OCI-LY3 (cell line): ENCODE results near the gene SND1.

Experiments
- EZH2phosphoT487 ChIP-seq: fragments of 200-600 bp; shearing (Covaris generic); IDR thresholded peaks from 2 replicates; pipeline ENCODE4 v1.6.1; 2018; ENCODE audit warnings: antibody characterized with exemption, mixed run types, low read depth
- TF ChIP-seq, protein P1 (sequence below): fragments of 200-600, 300-600 bp; sonication (generic); IDR thresholded peaks from 2 replicates; pipeline ENCODE4 v1.5.1; 2014; ENCODE audit warnings: antibody characterized with exemption, low read length, low read depth

DNA sequence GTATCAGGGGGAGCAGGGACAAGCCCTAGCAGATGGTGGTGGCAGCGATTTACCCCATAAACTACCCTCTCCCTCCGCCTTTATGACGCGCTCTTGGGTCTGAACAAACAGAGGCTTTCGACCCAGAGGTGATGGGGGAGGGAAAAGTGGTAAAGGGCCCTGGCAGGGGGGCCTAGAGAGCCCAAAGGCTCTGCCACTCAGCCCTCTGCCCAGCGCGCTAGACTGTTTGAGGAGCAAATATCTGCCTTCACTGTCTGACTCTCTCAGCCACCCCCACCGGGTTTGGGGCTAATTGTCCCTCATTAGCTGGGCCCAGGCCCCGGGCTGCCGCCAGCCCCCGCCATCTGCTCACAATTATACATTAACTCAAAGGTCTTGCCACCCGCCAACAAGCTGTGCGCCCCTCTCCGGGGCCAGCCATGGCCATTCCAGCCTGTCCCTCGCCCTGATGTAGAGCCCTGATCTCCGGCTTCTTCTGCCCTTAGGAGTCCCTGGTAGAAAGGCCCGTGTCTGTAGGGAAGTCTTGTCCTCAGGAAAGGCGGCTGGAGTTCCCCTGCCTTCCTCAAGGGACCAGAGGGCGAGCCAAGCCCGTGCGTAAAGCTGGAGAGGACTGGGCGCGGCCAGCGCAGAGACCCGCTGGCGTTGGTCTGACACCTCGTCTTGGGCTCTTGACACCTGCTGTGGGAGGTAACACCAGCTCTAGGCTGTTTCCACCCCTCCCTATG lies 32.2 kb upstream of the SND1 start:
- TF ChIP-seq, protein P1, sequence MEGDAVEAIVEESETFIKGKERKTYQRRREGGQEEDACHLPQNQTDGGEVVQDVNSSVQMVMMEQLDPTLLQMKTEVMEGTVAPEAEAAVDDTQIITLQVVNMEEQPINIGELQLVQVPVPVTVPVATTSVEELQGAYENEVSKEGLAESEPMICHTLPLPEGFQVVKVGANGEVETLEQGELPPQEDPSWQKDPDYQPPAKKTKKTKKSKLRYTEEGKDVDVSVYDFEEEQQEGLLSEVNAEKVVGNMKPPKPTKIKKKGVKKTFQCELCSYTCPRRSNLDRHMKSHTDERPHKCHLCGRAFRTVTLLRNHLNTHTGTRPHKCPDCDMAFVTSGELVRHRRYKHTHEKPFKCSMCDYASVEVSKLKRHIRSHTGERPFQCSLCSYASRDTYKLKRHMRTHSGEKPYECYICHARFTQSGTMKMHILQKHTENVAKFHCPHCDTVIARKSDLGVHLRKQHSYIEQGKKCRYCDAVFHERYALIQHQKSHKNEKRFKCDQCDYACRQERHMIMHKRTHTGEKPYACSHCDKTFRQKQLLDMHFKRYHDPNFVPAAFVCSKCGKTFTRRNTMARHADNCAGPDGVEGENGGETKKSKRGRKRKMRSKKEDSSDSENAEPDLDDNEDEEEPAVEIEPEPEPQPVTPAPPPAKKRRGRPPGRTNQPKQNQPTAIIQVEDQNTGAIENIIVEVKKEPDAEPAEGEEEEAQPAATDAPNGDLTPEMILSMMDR, result no peak
- no peak for TF ChIP-seq EZH2phosphoT487
